GM19035 (cell line): Measurements from ENCODE around the gene ADAM23.

Source experiments
- ATAC-seq: cut with Tn5 transposase; IDR thresholded peaks from one replicate; pipeline ENCODE4 v1.9.1; 2021; ENCODE audit not compliant: unreplicated experiment

Gene ADAM23

DNA sequence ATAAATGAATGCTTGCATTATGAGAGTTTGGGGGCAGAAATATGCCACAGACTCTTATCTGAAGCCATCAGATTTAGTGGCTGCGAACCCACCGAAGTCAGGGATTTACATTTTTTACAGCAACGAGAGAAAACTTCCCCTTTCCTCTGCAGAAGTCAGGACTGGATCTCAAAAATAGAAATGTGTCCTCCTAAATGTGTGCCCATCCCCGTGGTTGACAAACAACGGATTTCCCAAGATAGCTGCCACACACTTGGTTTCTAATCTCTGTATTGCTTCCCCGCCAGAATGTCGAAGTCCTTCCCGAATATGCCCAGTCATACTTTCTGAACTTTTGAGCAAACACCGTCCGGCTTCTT is 879 bp upstream of the ADAM23 start:
- ATAC-seq: no peak

DNA sequence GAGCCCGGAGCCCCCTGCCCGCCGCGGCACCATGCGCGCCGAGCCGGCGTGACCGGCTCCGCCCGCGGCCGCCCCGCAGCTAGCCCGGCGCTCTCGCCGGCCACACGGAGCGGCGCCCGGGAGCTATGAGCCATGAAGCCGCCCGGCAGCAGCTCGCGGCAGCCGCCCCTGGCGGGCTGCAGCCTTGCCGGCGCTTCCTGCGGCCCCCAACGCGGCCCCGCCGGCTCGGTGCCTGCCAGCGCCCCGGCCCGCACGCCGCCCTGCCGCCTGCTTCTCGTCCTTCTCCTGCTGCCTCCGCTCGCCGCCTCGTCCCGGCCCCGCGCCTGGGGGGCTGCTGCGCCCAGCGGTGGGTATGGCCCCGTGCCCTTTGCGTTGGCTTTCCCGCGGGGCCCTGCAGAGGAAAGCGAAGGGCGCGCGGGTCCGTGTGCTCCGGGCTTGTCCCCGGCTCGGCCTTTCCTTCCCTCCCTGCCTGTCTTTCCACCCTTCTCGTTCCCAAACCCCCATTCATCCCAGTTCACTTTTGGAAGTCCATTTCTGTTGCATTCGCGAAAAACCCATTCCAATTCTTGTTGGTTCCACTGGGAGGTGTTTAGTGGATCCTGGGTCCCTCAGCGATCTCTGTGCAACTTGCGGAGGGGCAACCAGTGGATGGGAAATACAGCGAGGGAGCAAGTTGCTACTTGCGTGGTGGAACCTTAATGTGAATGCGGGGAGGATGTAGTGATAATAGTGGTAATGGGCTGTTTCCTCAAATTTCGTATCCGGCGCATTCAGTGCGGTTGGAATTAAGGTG is 599 bp downstream of the ADAM23 start:
- peak; percentile 60 for ATAC-seq

DNA sequence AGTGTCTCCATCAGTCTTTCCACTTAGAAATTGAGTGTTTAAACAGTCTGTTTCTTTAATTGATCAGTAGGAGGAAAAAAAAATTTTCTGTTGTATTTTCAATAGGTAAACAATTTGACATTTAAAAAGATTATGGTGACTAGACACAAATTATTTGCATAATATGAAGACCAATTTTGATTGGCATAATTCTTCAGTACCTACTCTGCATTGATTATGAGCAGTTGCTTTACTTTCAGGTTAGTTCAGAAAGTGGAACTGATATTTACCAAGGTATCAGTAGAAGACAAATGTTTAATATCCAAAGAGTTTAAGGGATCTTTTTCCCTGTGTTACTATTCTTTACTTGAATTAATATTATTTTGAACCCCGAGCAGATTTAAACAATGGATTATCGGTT is 2.6 kb downstream of the ADAM23 start:
- no peak for ATAC-seq

DNA sequence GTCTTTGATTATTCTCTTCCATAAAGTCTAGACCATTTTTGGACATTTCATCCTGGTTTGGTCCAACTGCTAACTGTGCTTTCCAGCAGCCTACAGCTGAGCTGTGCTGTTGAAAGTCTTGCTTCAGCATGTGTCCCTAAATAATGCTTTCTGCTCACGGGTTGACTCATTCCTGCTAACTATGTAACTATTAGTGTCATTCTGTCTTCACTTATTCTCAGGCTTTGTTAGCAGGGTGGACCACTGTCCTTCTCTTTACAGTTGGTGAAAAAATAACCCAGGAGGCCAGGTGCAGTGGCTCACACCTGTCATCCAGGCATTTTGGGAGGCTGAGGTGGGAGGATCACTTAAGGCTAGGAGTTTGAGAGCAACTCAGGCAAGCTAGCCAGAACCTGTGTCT is 8.9 kb downstream of the ADAM23 start:
- peak; percentile 69 for ATAC-seq

DNA sequence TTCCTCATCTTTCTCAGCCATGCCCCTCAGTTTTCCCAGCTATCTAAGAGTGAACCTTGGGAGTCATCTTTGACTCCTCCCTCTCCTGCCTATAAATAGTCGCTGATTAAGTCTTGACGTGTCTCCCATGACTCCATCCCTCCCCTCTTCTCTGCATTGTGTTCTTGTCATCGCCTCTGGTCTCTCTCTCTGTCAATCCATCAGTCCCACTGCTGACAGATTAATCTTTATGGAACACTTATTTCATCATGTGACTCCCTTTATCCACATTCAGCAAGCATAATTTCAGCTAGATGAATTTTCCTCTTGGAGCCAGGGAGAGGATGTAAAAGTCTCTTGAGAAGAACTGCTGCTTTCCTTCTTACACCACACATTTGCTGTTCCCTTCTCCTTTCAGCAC is 9.4 kb downstream of the ADAM23 start:
- ATAC-seq: no peak

DNA sequence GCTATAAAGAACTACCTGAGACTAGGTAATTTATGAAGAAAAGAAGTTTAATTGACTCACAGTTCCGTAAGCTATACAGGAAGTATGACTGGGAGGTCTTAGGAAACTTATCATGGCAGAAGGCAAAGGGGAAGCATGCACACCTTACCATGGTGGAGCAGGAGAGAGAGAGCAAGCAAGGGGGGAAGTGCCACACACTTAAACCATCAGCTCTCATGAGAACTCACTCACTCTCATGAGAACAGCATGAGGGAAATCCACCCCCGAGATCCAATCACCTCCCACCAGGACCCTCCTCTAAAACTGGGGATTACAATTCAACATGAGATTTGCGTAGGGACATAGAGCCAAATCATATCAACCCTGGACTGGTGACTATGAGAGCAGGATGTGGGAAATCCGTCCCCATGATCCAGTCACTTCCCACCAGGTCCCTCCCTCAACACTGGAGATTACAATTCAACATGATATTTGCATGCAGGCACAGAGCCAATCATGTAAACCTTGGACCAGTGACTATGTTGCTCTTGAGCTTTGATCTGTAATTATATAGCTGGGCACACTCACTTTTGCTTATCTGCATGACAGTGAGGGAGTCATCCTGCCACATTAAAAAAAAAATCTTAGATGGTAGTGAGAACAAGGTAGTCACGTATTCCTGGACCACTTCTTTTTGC is 12.9 kb downstream of the ADAM23 start:
- no peak for ATAC-seq

DNA sequence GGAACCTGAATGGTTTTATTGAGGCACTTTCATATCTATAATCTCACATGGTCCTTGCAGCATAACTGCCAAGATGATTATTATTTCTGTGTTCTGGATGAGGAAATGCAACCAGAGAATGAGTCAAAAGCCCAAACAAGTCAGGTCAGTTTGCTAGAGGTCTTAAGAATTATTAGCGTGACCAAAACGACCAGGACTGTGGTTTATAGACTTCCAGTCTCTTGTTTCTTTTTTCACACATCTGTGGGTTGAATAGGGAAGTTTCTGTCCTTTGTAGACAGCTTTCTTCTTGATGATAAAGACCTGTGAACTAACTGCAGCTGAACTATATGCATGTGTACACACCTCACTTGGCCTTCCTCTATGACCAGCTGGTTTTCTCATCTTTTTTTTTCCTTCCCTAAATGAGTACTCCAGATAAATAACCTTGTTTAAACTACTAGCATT is 13.9 kb downstream of the ADAM23 start:
- peak; percentile 82 for ATAC-seq

DNA sequence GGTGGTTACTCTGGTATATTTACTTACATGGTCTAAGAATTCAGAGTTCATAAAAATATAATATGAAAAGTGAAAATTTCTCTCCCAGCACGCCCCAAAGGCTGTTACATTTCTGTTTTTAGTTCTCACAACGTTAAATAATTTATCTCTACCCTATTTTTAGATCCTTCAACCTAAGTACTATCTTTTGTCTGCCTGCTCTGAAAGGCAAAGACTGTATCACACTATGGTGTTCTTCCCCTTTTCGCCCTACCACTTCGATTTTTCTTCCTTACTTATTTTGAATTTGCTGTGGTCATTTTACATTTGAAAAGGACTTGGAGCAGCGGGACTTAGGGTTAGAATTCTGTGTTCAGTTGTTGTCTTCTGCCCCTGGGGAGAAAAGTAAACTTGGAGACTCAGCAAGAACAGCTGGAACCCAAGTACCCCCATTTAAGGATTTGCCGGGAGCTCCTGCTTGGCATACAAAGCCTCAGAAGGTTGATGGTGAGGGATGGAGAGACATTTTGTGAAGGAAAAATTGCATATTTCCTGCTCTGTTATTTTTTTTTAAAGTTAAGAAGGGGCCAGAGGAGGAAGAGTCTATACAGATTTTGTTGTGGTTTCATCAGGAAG is 19.0 kb downstream of the ADAM23 start:
- ATAC-seq: no peak

DNA sequence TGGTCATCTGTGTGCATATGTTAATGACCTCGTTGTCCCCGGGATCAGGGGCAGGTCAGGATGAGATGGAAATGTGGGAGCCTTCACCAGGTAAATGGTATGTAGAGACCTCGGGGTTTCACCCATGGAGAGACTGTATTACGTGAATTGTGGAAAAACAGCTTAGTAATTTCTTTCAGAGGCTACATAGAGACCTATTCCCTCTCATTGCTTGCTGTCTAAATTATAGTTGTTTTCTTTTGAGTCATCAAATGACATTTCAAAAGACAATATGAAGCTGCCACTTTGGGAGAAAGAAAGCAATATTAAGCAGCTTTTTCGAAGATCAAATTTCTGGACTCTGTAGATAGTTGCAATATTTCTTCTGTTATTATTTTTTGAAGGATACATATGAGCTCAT is 20.4 kb downstream of the ADAM23 start:
- ATAC-seq: no peak

DNA sequence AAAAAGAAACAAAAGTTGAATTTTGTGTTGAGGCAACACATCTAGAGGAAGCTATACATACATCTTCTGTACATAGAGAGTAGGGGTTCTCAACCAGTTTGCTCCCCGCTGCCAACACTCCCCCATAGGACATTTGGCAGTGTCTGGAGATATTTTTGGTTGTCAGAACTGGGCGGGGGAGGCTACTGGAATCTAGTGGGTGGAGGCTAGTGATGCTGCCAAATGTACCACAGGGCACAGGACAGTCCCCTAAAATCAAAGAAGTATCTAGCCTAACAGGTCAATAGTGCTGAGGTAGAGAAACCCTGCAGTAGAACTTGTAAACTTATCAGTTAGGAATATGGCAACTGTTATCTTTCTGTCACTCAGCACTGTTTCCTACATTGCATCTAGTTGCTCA is 21.3 kb downstream of the ADAM23 start:
- ATAC-seq: no peak

DNA sequence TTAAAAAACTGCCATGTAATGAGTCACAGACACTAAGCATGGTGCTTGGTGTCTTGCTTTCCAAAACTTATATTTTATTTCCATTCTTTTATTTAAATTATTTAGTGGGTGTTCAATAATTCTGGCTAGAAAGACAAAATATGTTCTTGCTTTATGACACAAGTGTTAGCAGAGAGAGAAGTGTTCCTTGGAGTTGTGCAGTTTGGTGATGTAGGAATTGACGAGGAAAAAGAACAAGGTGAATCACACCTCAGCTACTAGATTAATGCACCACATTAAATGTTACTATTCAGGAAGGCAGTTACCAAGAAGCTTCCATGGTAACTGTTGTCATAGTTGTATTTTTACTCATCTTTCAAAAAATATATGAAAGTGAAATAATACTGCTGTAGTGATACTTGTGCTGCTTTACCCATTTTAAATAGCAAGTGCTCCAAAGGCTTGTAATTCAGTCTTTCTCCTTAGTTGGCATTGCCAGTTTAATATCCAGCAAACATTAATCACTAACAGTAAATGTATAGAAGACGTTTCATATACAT is 28.3 kb downstream of the ADAM23 start:
- peak; percentile 73 for ATAC-seq

DNA sequence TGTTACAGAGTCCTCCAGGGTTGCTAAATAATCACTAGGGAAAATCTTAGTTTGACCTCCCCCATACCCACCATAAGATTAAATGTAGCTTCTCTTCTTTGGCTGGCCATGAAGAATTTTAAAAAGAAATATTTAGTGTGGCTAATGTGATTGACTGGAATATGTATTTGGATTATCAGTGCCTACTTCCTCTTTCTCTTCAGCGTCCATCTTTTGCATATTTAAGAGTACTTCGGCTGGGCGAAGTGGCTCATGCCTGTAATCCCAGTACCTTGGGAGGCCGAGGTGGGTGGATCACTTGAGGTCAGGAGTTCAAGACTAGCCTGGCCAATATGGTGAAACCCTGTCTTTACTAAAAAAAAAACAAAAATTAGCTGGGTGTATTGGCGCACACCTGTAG is 28.8 kb downstream of the ADAM23 start:
- peak; percentile 36 for ATAC-seq

DNA sequence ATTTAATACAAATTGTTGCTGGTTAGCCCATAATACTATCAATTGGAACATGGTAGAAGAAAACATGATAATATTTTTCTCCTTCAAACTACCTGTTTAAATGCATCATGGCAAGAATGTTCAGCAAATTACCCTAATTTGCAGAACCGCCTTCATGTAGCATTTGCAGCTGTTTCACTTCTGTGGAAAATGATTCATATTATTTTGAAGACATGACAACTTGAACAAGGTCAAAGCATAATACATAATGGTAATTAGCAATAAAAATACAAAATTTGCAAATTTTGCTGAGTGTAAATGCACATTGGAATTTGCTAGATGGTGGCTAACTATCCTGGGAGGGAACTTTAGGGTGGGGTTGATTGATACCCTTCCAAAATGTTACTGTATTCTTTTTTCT is 30.8 kb downstream of the ADAM23 start:
- ATAC-seq: no peak

DNA sequence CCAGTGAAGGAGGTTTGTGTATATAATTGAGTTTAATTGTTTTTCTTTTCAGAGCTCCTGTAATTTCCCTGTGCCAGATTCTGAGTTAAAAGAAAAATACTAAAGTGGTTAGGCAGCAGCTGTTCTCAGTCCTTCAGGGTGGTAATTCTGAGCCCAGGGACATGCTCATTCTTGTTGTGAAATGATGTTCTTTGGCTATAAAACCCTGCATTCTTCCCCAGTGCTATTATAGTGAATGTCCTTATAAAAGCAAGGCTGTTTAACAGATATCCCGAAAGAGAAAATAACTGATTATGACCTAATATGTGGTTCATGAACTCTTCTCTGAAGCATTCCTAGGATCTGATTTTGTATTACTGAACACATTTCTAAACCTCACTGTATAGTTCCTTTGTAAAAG is 34.0 kb downstream of the ADAM23 start:
- ATAC-seq: no peak

DNA sequence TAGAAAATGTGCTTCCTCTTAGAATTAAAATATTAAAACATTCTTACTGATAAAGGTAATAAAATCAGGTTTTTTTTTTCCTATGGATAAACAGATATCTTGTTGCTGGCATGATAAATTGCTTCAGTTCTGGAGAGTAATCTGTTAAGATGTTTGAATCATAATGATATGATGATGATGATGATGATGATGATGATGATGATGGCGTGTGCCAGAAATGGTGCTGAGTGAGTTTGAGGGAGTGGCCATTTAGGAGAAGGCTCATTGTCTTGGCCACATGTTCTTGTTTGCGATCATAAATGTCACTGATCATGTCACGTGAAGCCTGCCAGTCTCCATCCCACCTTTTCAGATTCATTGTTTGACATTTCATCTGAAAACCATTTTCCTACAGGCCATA is 35.0 kb downstream of the ADAM23 start:
- ATAC-seq: no peak

DNA sequence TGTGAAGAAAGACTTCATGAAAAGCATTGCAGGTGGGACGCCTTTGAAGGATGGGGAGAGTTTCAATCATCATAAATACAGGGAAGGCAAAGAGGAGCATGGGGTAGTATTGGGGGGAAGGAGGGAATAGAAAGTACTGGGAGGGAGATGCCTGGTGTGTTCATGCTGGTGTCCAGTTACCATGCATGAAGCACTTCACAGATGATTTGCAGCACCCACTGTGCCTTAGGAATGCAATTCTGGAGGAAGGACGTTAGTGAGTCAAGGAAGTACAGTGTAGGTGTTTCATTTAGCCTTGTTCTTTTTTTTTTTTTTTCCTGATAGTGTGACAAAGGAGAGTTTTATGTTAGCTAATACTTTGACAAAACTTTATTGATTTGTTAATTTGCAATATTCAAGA is 36.8 kb downstream of the ADAM23 start:
- no peak for ATAC-seq

DNA sequence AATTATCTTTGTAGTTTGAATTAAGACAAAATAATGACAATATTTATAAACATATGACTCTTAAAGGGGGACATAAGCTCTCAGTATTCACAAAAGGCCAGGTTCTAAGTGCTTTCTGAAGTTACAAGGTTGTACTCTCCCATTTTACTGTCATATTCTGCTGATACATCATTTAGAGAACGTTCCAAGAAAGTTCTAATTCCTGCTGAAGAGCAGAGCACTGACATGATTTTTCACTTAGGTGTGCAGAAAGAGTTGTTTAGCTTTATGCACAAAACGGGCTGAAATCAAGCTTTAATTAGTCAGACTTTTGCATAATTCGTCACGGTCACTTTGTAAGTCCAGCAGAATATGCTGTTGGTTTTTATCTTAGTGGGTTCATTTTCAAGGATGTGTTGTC is 37.3 kb downstream of the ADAM23 start:
- ATAC-seq: no peak

DNA sequence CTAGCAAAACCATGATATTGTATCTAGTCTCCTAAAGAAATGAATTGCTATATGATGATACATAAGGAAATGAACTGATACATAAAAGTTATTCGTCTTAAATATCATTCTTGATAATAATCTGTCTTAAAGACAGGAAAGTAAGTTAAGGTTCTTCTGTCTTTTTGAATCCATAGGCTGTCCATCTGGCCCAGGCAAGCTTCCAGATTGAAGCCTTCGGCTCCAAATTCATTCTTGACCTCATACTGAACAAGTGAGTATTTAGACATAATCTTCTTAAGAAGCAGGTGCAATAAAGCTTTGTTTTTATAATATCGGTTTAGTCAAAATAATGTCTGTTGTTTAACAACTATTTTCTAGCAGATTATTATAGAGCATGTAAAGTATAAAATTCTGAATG is 37.7 kb downstream of the ADAM23 start:
- no peak for ATAC-seq

DNA sequence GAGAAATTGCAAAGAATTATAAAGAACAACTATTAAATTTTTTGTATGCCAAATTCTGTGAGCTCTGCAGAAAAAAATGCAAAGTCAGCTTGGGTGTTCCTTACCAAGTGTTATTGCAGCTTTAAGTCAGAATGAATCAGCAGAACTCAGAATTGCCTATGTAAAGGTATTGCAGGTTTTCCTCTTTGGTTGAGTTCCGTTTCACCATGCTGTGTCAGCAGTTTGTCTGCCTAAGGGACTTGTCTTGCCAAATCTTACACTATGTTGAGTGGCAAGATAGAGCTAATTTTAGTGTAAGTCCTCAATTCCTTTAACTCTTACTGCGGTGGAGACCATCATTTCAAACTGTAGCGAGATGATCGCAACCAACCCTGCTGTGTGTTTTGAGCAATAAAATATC is 38.8 kb downstream of the ADAM23 start:
- ATAC-seq: no peak

DNA sequence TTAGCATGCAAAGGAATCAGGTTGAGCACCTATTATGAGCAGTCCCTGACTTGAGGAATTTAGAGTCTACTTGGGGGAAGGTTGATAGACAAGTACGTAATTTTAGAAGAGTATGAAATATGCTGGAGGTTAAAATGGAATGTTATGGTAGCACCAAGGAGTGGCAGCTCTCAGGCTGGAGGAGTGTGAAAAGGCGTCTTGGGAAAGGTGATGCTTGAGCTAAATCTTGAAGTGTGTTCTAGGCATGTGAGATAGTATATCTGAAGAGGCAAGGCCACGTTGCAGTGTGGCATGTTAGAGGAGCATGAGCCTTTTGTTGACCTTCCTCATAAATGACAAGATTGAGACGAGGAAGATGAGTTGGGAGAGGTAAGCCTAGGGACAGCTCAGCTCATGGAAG is 39.3 kb downstream of the ADAM23 start:
- ATAC-seq: no peak

DNA sequence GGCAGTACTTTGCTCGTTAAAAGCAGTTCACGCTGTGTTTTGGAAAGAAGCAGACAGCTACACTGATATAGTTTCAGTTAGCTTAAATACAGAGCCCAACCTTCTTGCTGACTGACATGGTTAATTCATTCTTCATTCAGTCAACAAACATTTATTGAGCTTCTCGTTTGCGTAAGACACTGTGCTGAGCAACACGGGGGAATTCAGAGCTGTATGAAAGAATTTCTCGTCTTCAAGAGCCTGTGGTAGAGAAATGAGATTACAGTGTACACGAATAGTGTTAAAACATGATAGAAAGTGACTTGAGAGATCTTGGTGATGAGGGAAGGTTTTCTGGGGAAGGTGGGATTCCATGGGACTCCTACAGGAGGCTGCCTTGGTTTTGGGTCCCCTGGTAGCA is 44.7 kb downstream of the ADAM23 start:
- ATAC-seq: no peak

DNA sequence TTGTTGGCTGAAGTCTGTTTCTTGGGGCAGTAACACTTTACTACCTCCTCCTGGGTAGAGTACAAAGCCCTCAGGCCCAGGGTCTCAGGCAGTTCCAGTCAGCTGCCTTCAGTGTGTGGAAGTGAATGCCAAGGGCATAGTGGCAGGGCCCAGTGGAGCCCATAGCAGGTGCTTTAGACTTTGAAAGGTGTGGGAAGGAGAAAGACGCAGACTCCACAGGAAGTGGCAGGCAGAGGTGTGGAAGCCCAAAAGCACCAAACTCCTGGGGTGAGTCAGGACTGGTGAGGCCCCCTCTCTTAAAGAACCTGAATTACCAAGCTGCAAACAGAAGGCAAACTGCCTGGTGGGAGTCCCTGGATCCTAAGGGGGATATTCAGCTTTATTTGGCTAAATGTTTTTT is 45.3 kb downstream of the ADAM23 start:
- no peak for ATAC-seq
